Nephron progenitor cell (in vitro differentiated cells): ENCODE measurements around the gene FBLN5.

Experiments
- DNase-seq: peaks from one replicate; pipeline ENCODE4 v3.0.0; 2021
- H3K27ac Mint-ChIP-seq: 2 replicates; pipeline ENCODE4 v1.8.0; 2021; ENCODE audit warnings: mild to moderate bottlenecking, moderate library complexity, mixed read lengths
- H3K27me3 Mint-ChIP-seq: 2 replicates; pipeline ENCODE4 v1.8.0; 2021; ENCODE audit warnings: mild to moderate bottlenecking, low read depth, mixed read lengths; ENCODE audit not compliant: poor library complexity
- H3K36me3 Mint-ChIP-seq: 2 replicates; pipeline ENCODE4 v1.8.0; 2021; ENCODE audit warnings: low read depth, mixed read lengths
- H3K4me1 Mint-ChIP-seq: 2 replicates; pipeline ENCODE4 v1.8.0; 2021; ENCODE audit warnings: mixed read lengths
- H3K4me3 Mint-ChIP-seq: 2 replicates; pipeline ENCODE4 v1.8.0; 2021; ENCODE audit warnings: mild to moderate bottlenecking, moderate library complexity, mixed read lengths
- H3K9me3 Mint-ChIP-seq: 2 replicates; pipeline ENCODE4 v1.8.0; 2021; ENCODE audit warnings: mild to moderate bottlenecking, moderate library complexity, mixed read lengths
- CTCF ChIP-seq: fragments of 200-600 bp; sonication (generic); IDR thresholded peaks from 2 replicates; pipeline ENCODE4 v1.5.0; 2021; ENCODE audit warnings: antibody characterized with exemption

The FBLN5 gene

DNA sequence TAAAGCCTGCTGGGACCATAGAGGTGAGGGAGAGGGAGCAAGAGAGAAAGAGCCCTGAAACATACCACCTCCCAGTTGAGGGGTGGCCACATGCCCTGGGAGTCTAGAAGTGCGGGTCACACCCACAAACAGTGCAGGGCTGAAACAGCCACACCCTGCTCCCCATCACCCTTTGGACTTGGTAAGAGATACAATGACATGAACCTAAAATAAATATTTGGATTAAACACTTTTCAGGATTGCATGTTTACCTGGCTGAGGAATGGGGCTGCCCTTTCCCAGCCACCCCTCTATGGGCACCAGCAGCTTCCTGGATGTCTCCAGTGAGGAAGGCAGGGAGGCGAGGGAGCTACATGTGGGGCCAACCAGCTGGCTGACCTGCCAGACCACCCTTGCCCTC is 41.1 kb downstream of the FBLN5 start:
- H3K27ac Mint-ChIP-seq = no peak overlapping the region
- no peaks in the 10 kb centered on the region for H3K9me3 Mint-ChIP-seq
- no peak for TF ChIP-seq CTCF
- no peak overlapping the region for H3K4me3 Mint-ChIP-seq
- no peak for DNase-seq
- H3K4me1 Mint-ChIP-seq = peaks cover 2% of the 10 kb centered on the region
- H3K27me3 Mint-ChIP-seq = peaks cover 5% of the 10 kb centered on the region
- no peaks in the 10 kb centered on the region for H3K36me3 Mint-ChIP-seq

- Mint-ChIP-seq H3K4me3 (no peak overlapping the region), H3K27ac (no peak overlapping the region), H3K4me1 (no peaks in the 10 kb centered on the region), H3K36me3 (no peaks in the 10 kb centered on the region), H3K9me3 (no peaks in the 10 kb centered on the region), H3K27me3 (peaks cover 5% of the 10 kb centered on the region)
- no peak for DNase-seq
- no peak for TF ChIP-seq CTCF
Observed at GRCh38 chr14:91904956-91905645, 42.4 kb downstream of the FBLN5 start.

DNA sequence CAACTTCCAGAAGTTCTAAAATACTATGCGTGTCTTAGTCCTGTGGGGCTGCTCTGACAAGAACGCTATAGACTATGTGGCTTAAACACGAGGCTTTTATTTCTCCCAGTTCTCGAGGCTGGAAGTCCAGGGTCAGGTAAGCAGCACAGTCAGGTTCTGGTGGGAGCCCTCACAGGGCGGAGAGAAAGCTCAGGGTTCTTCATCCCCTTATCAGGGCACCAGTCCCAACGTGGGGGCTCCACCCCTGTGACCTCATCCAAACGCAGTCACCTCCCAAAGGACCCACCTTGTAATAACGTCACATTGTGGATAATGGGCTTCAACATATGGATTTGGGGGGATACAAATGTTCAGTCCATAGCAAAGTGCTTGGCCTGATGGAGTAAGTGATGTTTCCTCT is 43.0 kb downstream of the FBLN5 start:
- Mint-ChIP-seq H3K27ac (no peak overlapping the region), H3K9me3 (no peaks in the 10 kb centered on the region), H3K36me3 (no peaks in the 10 kb centered on the region), H3K4me3 (no peak overlapping the region), H3K4me1 (no peaks in the 10 kb centered on the region), H3K27me3 (peaks cover 5% of the 10 kb centered on the region)
- DNase-seq = no peak
- TF ChIP-seq CTCF = no peak

- DNase-seq = no peak
- no peaks in the 10 kb centered on the region for H3K4me1 Mint-ChIP-seq
- no peak for TF ChIP-seq CTCF
- H3K4me3 Mint-ChIP-seq = no peak overlapping the region
- H3K36me3 Mint-ChIP-seq = no peaks in the 10 kb centered on the region
- H3K27me3 Mint-ChIP-seq = peaks cover 8% of the 10 kb centered on the region
- no peak overlapping the region for H3K27ac Mint-ChIP-seq
- no peaks in the 10 kb centered on the region for H3K9me3 Mint-ChIP-seq
Observed at GRCh38 chr14:91903070-91903469, 44.4 kb downstream of the FBLN5 start.

DNA sequence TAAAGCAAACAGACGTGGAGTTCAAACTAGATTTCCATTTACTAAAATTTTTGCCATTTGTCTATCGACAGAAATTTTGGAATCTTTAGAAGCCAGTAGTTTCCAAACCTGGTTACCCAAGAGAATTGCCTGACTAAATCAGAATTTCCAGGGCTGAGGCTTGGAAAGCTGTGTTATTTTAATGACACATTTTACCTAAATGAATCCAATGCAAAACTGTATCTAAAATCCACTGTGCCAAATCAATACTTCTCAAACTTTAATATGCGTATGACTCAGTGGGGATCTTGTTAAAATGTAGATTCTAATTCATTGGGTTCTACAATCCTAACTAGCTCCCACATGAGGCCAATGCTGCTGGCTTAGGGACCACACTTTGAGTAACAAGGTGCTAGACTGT is 45.2 kb downstream of the FBLN5 start:
- Mint-ChIP-seq H3K36me3 (no peaks in the 10 kb centered on the region), H3K27me3 (peaks cover 11% of the 10 kb centered on the region), H3K4me3 (no peak overlapping the region), H3K9me3 (no peaks in the 10 kb centered on the region), H3K27ac (no peak overlapping the region), H3K4me1 (peaks cover 3% of the 10 kb centered on the region)
- no peak for TF ChIP-seq CTCF
- no peak for DNase-seq
